K562 (cell line): ENCODE results near the gene CPLX3. TPM values are rescaled to one million over a fixed set of nuclear protein-coding genes. Genes with fewer than 3 reads are reported as not detected.
A peak's percentile ranks its signal among the peaks of the same experiment; 100 is the strongest.

Source experiments
- ARHGAP35 ChIP-seq: fragments of 450-650 bp; IDR thresholded peaks from 2 replicates; pipeline ENCODE4 v1.6.1; 2018; ENCODE audit not compliant: partially characterized antibody
- ATF7 ChIP-seq: fragments of 450-650 bp; IDR thresholded peaks from 2 replicates; pipeline ENCODE4 v1.7.1; 2014; ENCODE audit warnings: mild to moderate bottlenecking, moderate library complexity
- ESRRA ChIP-seq: fragments of 450-650 bp; IDR thresholded peaks from 2 replicates; pipeline ENCODE4 v1.6.1; 2014; ENCODE audit warnings: low read depth, mild to moderate bottlenecking, moderate library complexity, borderline replicate concordance
- ETS2 ChIP-seq: IDR thresholded peaks from 2 replicates; pipeline ENCODE4 v1.6.1; 2016; ENCODE audit warnings: borderline replicate concordance, missing genetic modification characterization, mild to moderate bottlenecking, moderate library complexity, missing compliant biosample characterization; ENCODE audit not compliant: poor library complexity, severe bottlenecking
- FOS ChIP-seq: IDR thresholded peaks from 3 replicates; pipeline ENCODE4 v1.6.1; 2011; ENCODE audit not compliant: insufficient read length; ENCODE audit errors: extremely low read depth
- ILK ChIP-seq: fragments of 450-650 bp; IDR thresholded peaks from 2 replicates; pipeline ENCODE4 v1.6.1; 2016; ENCODE audit warnings: missing genetic modification characterization, low read depth, mild to moderate bottlenecking, missing compliant biosample characterization, moderate library complexity, borderline replicate concordance
- KLF16 ChIP-seq: IDR thresholded peaks from 2 replicates; pipeline ENCODE4 v1.6.1; 2016; ENCODE audit warnings: antibody characterized with exemption
- NR2C2 ChIP-seq, 2 experiments: fragments of 200-800 bp in 1 of 2; sonication (Bioruptor generic) in 1 of 2; sonication (generic) in 1 of 2; formaldehyde crosslinking in 1 of 2; IDR thresholded peaks; 2 replicates each; pipeline versions ENCODE4 v1.6.1 to v1.8.0; 2016 to 2022; ENCODE audit warnings: mild to moderate bottlenecking in 1 of 2, missing compliant biosample characterization in 1 of 2, missing genetic modification characterization in 1 of 2, missing genetic modification reagents in 1 of 2
- RBM25 ChIP-seq: fragments of 200-400 bp; formaldehyde crosslinking; IDR thresholded peaks from 2 replicates; pipeline ENCODE4 v1.6.1; 2018; ENCODE audit warnings: low read length, low read depth, moderate library complexity; ENCODE audit not compliant: severe bottlenecking
- THRB ChIP-seq: fragments of 450-650 bp; formaldehyde crosslinking; conservative IDR thresholded peaks from 2 replicates; pipeline ENCODE4 v1.4.0; 2022; ENCODE audit warnings: mild to moderate bottlenecking, missing genetic modification characterization
- TRIM25 ChIP-seq: fragments of 450-650 bp; IDR thresholded peaks from 2 replicates; pipeline ENCODE4 v1.7.0; 2016; ENCODE audit warnings: borderline replicate concordance
- VEZF1 ChIP-seq: fragments of 200-800 bp; sonication (Bioruptor generic); IDR thresholded peaks from 2 replicates; pipeline ENCODE4 v1.6.1; 2017; ENCODE audit warnings: missing genetic modification characterization, missing compliant biosample characterization
- ZBTB40 ChIP-seq, 2 experiments: fragments of 450-650 bp in 1 of 2; sonication (generic) in 1 of 2; formaldehyde crosslinking in 1 of 2; IDR thresholded peaks; 2 replicates each; pipeline versions ENCODE4 v1.7.1 to v1.9.0; 2016 to 2022; ENCODE audit warnings: inconsistent platforms in 1 of 2, mild to moderate bottlenecking in 1 of 2, missing genetic modification reagents in 1 of 2
- ZFX ChIP-seq: sonication (generic); formaldehyde crosslinking; IDR thresholded peaks from 2 replicates; pipeline ENCODE4 v1.8.0; 2022; ENCODE audit warnings: mild to moderate bottlenecking, missing genetic modification reagents, moderate library complexity
- polyA plus RNA-seq, 8 experiments: library from polyadenylated mRNA; depleted of rRNA in 4 of 8; stranded (reverse) in 5 of 8; unstranded in 3 of 8; fragments of >200 nt; fragmentation: Nextera tagmentation in 2 of 8; fragmentation: Illumina TruSeq in 1 of 8; extraction: Ambion mirVana in 2 of 8; extraction: Trizol in 1 of 8; gene quantifications; 2 replicates each; pipeline versions ENCODE4 v1.2.1 to v1.2.3, GENCODE V29; 2011 to 2014; ENCODE audit warnings: inconsistent platforms in 1 of 8, missing spikeins in 1 of 8
- total RNA-seq, 7 experiments: library from RNA; depleted of rRNA in 6 of 7; stranded (reverse); fragments of >200 nt in 6 of 7; fragmentation: Illumina TruSeq in 2 of 7; extraction: Trizol in 2 of 7; gene quantifications; 2 replicates each; pipeline versions ENCODE4 v1.2.1 to v1.2.3, GENCODE V29; 2011 to 2021; ENCODE audit warnings: low replicate concordance in 1 of 7

The CPLX3 gene
- total and polyA plus RNA-seq, 9 of the 15 experiments (the other 6 are each of a cell fraction or from before 2014, with no cell fraction given), result not detected

GRCh38 chr15:74843445-74843828, 17.0 kb downstream of the CPLX3 start (continued):
- TF ChIP-seq ZBTB40 (IDR thresholded peaks at IDR 0.05), result 0 out of 2 replicates have a peak, but pooled peaks have one; percentile 13
- TF ChIP-seq ZBTB40 (CRISPR knock-in tag; IDR thresholded peaks at IDR 0.05), result no peak
- TF ChIP-seq ILK (tag), result no peak
- TF ChIP-seq KLF16, result no peak
- TF ChIP-seq ETS2, result no peak
- TF ChIP-seq ESRRA, result no peak
- TF ChIP-seq THRB (CRISPR knock-in tag), result no peak
- TF ChIP-seq ATF7, result no peak
- TF ChIP-seq TRIM25, result no peak
- TF ChIP-seq ZFX (CRISPR knock-in tag), result peak; percentile 37
- TF ChIP-seq ARHGAP35, result no peak
- no peak for TF ChIP-seq FOS
- TF ChIP-seq RBM25, result no peak
- TF ChIP-seq NR2C2 (CRISPR knock-in tag; IDR thresholded peaks at IDR 0.05), result no peak
- peak; percentile 37 for TF ChIP-seq NR2C2 (tag; IDR thresholded peaks at IDR 0.05)
- TF ChIP-seq VEZF1, result peak; percentile 55
